Caco-2 (cell line): Measurements from ENCODE around the gene CCDC194. TPM values are rescaled to one million over a fixed set of nuclear protein-coding genes. Genes with fewer than 3 reads are reported as not detected.
"Not testable (repeated sequence)": the region's sequence is repeated elsewhere in the genome, so short reads cannot be mapped to it uniquely, and the experiment has no call there.

Experiments used
- BruUV-seq: library from RNA; stranded (reverse); fragments of 400-500 nt; replicated peaks from 2 replicates; lab custom pipeline; 2021; lab: Mats Ljungman, UMichigan
- CTCF ChIA-PET: fragments of 300-600 bp; sonication (Branson Sonifier 250); formaldehyde crosslinking; loops from one replicate; lab custom pipeline; 2022; ENCODE audit warnings: antibody characterized with exemption; lab: Charles Lee
- POLR2A ChIA-PET: fragments of 300-600 bp; sonication (Branson Sonifier 250); formaldehyde crosslinking; loops from one replicate; lab custom pipeline; 2022; ENCODE audit warnings: antibody characterized with exemption; lab: Charles Lee
- DNase-seq, 2 experiments: peaks; one replicate each; pipeline versions ENCODE4 v3.0.0 to v3.0.0-alpha.2; 2020 to 2022
- H3K27me3 ChIP-seq: replicated peaks from 2 replicates; pipeline ENCODE4 v1.6.0; 2011; ENCODE audit warnings: low read length; ENCODE audit not compliant: control insufficient read depth, insufficient read depth
- H3K36me3 ChIP-seq: 2 replicates; pipeline ENCODE4 v1.5.1; 2011; ENCODE audit warnings: low read length; ENCODE audit not compliant: control insufficient read depth, insufficient read depth
- H3K4me1 ChIP-seq: fragments of 250-450 bp; sonication (Bioruptor Pico); 2 replicates; pipeline ENCODE4 v1.5.1; 2020; ENCODE audit warnings: mild to moderate bottlenecking
- H3K4me3 ChIP-seq: 2 replicates; pipeline ENCODE4 v1.5.1; 2011; ENCODE audit warnings: low read depth, mild to moderate bottlenecking, control low read depth, low read length
- H3K9me3 ChIP-seq: fragments of 250-450 bp; sonication (Bioruptor Pico); 2 replicates; pipeline ENCODE4 v1.5.1; 2020; ENCODE audit warnings: mild to moderate bottlenecking, moderate library complexity
- H3K27ac Mint-ChIP-seq: one replicate; pipeline ENCODE4 v1.8.0; 2022; ENCODE audit warnings: mixed read lengths; ENCODE audit not compliant: unreplicated experiment
- H3K27me3 Mint-ChIP-seq: one replicate; pipeline ENCODE4 v1.8.0; 2022; ENCODE audit warnings: mixed read lengths; ENCODE audit not compliant: insufficient read depth, unreplicated experiment
- H3K36me3 Mint-ChIP-seq: one replicate; pipeline ENCODE4 v1.8.0; 2022; ENCODE audit warnings: mild to moderate bottlenecking, mixed read lengths; ENCODE audit not compliant: insufficient read depth, unreplicated experiment
- H3K4me1 Mint-ChIP-seq: one replicate; pipeline ENCODE4 v1.8.0; 2022; ENCODE audit warnings: low read depth, mixed read lengths; ENCODE audit not compliant: unreplicated experiment
- H3K4me3 Mint-ChIP-seq: one replicate; pipeline ENCODE4 v1.8.0; 2022; ENCODE audit warnings: mild to moderate bottlenecking, moderate library complexity, mixed read lengths; ENCODE audit not compliant: unreplicated experiment
- H3K9me3 Mint-ChIP-seq: one replicate; pipeline ENCODE4 v1.8.0; 2022; ENCODE audit warnings: mixed read lengths; ENCODE audit not compliant: unreplicated experiment
- intact Hi-C: fragments of 100-400 bp; cut with micrococcal nuclease; formaldehyde crosslinking; loops from one replicate; pipeline ENCODE4 v1.10.0; 2022; ENCODE audit not compliant: unreplicated experiment
- total RNA-seq: library from RNA; stranded (reverse); gene quantifications from 2 replicates; pipeline ENCODE4 v1.2.3, GENCODE V29; 2022
- TF ChIP-seq, protein P1 (sequence below), 2 experiments: fragments of 200-600 bp in 1 of 2; IDR thresholded peaks; 1 replicate in 1 of 2; 2 replicates in 1 of 2; pipeline versions ENCODE4 v1.5.1 to v1.8.0; 2011 to 2022; ENCODE audit warnings: antibody characterized with exemption in 1 of 2, control low read depth in 1 of 2, inconsistent platforms in 1 of 2, low read depth in 1 of 2, low read length in 1 of 2, mild to moderate bottlenecking in 1 of 2, moderate library complexity in 1 of 2; ENCODE audit not compliant: insufficient read depth in 1 of 2, severe bottlenecking in 1 of 2, unreplicated experiment in 1 of 2

Gene CCDC194
- total RNA-seq, 1 experiment from 2014 or later: 1.3 TPM

DNA sequence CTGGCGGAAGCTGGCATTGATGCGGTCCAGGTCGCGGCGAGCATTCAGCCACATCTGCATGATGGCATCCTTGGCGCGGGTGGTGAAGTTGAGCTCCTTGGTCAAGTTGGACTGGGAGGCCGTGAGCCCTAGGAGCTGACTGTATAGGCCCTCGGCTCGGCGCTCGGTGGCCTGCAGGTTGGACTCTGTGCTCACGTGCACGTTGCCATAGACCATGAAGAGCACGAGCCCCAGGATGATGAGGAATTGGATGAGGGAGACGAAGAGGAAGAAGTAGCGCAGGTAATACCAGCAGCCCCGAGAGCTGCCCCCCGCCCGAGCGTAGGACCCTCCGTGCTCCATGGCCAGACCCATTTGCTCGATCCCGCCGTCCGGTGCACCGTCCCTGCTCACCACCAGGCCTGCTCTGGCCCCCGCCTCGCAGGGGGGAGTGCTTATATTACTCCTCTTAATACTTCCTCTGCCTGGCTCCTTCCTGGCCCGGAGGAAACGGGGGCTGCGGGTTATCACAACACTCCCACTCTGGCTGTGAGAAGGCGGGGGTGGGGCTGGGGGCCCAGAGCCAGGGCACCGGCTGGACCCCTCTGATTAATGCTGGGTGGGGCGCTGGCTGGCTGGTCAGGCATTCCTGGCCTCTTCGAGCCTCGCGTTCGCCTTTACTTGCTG, 16.9 kb downstream of the CCDC194 start, which contains the start of gene PLVAP:
Gene PLVAP (minus strand): TSS at position 408 of the 666 bp plus-strand sequence. CDS start 54 bp downstream, at position 354.
- no peak within 1 kb of the TSS for H3K27ac Mint-ChIP-seq
- Histone ChIP-seq H3K36me3 (no peaks in the 10 kb centered on the region), H3K4me3 (no peak within 1 kb of the TSS), H3K27me3 (no peaks in the 10 kb centered on the region), H3K4me1 (no peaks in the 10 kb centered on the region), H3K9me3 (no peaks in the 10 kb centered on the region)
- no peaks in the 10 kb centered on the region for H3K36me3 Mint-ChIP-seq
- H3K4me1 Mint-ChIP-seq: no peaks in the 10 kb centered on the region
- no TSS peak for BruUV-seq
- H3K9me3 Mint-ChIP-seq: no peaks in the 10 kb centered on the region
- no peaks in the 10 kb centered on the region for H3K27me3 Mint-ChIP-seq
- DNase-seq: no peak
- intact Hi-C loops: no loop called here
- ChIA-PET CTCF (interaction anchor here (0.6 kb wide), 1 partner anchor 9 kb away, joined by 5 read pairs; no protein-coding TSS in a partner anchor), POLR2A (no interaction called here)
- TF ChIP-seq, protein P1, sequence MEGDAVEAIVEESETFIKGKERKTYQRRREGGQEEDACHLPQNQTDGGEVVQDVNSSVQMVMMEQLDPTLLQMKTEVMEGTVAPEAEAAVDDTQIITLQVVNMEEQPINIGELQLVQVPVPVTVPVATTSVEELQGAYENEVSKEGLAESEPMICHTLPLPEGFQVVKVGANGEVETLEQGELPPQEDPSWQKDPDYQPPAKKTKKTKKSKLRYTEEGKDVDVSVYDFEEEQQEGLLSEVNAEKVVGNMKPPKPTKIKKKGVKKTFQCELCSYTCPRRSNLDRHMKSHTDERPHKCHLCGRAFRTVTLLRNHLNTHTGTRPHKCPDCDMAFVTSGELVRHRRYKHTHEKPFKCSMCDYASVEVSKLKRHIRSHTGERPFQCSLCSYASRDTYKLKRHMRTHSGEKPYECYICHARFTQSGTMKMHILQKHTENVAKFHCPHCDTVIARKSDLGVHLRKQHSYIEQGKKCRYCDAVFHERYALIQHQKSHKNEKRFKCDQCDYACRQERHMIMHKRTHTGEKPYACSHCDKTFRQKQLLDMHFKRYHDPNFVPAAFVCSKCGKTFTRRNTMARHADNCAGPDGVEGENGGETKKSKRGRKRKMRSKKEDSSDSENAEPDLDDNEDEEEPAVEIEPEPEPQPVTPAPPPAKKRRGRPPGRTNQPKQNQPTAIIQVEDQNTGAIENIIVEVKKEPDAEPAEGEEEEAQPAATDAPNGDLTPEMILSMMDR (IDR thresholded peaks at IDR 0.05; ENCODE audit: insufficient read depth in 1 of 2, low read depth in 1 of 2, low read length in 1 of 2, severe bottlenecking in 1 of 2, unreplicated experiment in 1 of 2): no peak
- no peak within 1 kb of the TSS for H3K4me3 Mint-ChIP-seq

DNA sequence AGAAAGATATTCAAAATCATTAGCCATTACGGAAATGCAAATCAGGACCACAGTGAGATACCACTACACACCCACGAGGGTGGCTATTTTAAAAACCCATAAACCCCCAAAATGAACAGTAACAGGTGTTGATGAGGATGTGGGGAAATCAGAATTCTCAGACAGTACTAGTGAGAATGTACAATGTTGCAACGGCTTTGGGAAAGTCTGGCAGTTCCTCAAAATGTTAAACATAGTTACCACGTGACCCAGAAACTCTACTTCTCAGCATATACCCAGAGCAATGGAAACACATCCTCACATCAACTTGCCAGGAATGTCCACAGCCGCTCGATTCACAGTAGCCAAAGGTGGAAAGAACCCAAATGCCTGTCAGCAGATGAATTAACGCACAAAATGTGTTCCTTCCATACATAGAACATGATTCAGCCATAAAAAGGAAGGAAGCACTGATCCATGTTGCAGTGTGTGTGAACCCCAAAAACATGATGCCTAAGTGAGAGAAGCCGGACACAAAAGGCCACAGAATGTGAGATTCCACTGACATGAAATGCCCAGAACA, 23.9 kb downstream of the CCDC194 start:
- POLR2A ChIA-PET: no interaction called here
- no peak for DNase-seq
- Mint-ChIP-seq H3K9me3 (no peaks in the 10 kb centered on the region), H3K4me1 (no peaks in the 10 kb centered on the region), H3K27me3 (no peaks in the 10 kb centered on the region), H3K4me3 (no peak overlapping the region), H3K36me3 (no peaks in the 10 kb centered on the region), H3K27ac (no peak overlapping the region)
- H3K27me3 ChIP-seq: no peaks in the 10 kb centered on the region
- CTCF ChIA-PET: no interaction called here
- H3K4me3 ChIP-seq: no peak overlapping the region
- no TSS peak for BruUV-seq
- H3K36me3 ChIP-seq: no peaks in the 10 kb centered on the region
- TF ChIP-seq, protein P1 (IDR thresholded peaks at IDR 0.05; ENCODE audit: insufficient read depth in 1 of 2, low read depth in 1 of 2, low read length in 1 of 2, severe bottlenecking in 1 of 2, unreplicated experiment in 1 of 2): no peak
- H3K4me1 ChIP-seq: no peaks in the 10 kb centered on the region
- intact Hi-C loops: no loop called here
- H3K9me3 ChIP-seq: no peaks in the 10 kb centered on the region

DNA sequence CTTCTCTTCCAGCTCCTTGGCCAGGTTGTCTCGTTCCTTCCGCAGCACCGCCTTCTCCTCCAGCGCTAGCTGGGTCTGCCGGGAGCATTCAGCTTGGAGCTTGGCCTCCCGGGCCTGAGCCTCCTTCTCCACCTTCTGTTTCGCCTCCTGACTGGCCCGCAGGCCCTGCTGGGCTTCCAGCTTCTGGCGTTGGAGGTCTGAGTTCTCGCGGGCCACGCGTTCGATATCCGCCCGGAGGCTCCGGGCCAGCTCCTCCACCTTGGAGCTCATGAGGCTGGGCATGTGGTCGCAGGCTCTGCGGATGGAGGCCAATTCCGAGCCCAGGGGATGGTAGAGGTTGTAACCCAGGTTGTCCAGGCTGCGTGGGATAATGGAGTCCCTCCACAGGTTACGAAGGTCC, 28.6 kb downstream of the CCDC194 start:
- Histone ChIP-seq H3K9me3 (no peaks in the 10 kb centered on the region), H3K27me3 (no peaks in the 10 kb centered on the region), H3K4me1 (no peaks in the 10 kb centered on the region), H3K4me3 (no peak overlapping the region), H3K36me3 (no peaks in the 10 kb centered on the region)
- POLR2A ChIA-PET: no interaction called here
- no peaks in the 10 kb centered on the region for H3K36me3 Mint-ChIP-seq
- CTCF ChIA-PET: no interaction called here
- DNase-seq: no peak
- TF ChIP-seq, protein P1 (IDR thresholded peaks at IDR 0.05; ENCODE audit: insufficient read depth in 1 of 2, low read depth in 1 of 2, low read length in 1 of 2, severe bottlenecking in 1 of 2, unreplicated experiment in 1 of 2): no peak
- H3K27me3 Mint-ChIP-seq: peaks cover 8% of the 10 kb centered on the region
- H3K9me3 Mint-ChIP-seq: no peaks in the 10 kb centered on the region
- intact Hi-C loops: no loop called here
- H3K27ac Mint-ChIP-seq: no peak overlapping the region
- no TSS peak for BruUV-seq
- H3K4me1 Mint-ChIP-seq: no peaks in the 10 kb centered on the region
- no peak overlapping the region for H3K4me3 Mint-ChIP-seq

DNA sequence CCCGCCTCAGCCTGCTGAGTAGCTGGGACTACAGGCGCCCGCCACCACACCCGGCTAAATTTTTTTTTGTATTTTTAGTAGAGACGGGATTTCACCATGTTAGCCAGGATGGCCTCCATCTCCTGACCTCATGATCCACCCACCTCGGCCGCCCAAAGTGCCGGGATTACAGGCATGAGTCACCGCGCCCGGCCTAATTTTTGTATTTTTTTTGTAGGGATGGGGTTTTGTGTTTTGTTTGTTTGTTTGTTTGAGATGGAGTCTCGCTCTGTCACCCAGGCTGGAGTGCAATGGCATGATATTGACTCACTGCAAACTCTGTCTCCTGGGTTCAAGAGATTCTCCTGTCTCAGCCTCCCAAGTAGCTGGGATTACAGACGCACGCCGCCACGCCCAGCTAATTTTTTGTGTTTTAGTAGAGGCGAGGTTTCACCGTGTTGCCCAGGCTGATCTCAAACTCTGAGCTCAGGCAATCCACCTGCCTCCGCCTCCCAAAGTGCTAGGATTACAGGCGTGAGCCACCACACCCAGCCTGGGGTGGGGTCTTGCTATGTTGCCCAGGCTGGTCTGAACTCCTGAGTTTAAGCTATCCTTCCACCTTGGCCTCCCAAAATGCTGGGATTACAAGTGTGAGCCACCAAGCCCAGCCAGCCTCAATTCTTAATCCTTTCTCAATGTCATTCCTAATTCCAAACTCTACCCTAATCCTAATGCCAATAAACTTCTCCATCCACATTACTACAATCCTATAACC, 30.0 kb downstream of the CCDC194 start:
- intact Hi-C loops: not testable (repeated sequence)

More for the DNA sequence above, 30.0 kb downstream of the CCDC194 start:
- POLR2A ChIA-PET, H3K9me3 ChIP-seq, H3K27ac Mint-ChIP-seq, DNase-seq, H3K4me3 Mint-ChIP-seq, H3K27me3 Mint-ChIP-seq, H3K36me3 Mint-ChIP-seq, BruUV-seq, H3K36me3 ChIP-seq, H3K4me1 ChIP-seq, H3K4me1 Mint-ChIP-seq, H3K4me3 ChIP-seq, H3K9me3 Mint-ChIP-seq, H3K27me3 ChIP-seq: not testable (repeated sequence)
- CTCF ChIA-PET: interaction anchor here (0.7 kb wide), 1 partner anchor 22 kb away, joined by 5 read pairs; no protein-coding TSS in a partner anchor
